Ovary (tissue), 3 donors: ENCODE data around the gene BABAM2.

Experiments used
- EP300 ChIP-seq: sonication (generic); formaldehyde crosslinking; IDR thresholded peaks from one replicate; pipeline ENCODE4 v1.6.1; 2017; ENCODE audit warnings: antibody characterized with exemption
- POLR2A ChIP-seq: fragments of 450-650 bp; IDR thresholded peaks from one replicate; pipeline ENCODE4 v1.6.1; 2017; ENCODE audit warnings: antibody characterized with exemption, mild to moderate bottlenecking, moderate library complexity
- TF ChIP-seq, protein P1 (sequence below), 3 donors: fragments of 450-650 bp in 2 of 3; fragments of 200-600 bp in 1 of 3; IDR thresholded peaks; one replicate each; pipeline versions ENCODE4 v1.5.1 to v1.8.0; 2016 to 2022; ENCODE audit warnings: antibody characterized with exemption in 3 of 3, mild to moderate bottlenecking in 1 of 3
- donor health status: DM: no; HTN: no; CAD: no.

DNA sequence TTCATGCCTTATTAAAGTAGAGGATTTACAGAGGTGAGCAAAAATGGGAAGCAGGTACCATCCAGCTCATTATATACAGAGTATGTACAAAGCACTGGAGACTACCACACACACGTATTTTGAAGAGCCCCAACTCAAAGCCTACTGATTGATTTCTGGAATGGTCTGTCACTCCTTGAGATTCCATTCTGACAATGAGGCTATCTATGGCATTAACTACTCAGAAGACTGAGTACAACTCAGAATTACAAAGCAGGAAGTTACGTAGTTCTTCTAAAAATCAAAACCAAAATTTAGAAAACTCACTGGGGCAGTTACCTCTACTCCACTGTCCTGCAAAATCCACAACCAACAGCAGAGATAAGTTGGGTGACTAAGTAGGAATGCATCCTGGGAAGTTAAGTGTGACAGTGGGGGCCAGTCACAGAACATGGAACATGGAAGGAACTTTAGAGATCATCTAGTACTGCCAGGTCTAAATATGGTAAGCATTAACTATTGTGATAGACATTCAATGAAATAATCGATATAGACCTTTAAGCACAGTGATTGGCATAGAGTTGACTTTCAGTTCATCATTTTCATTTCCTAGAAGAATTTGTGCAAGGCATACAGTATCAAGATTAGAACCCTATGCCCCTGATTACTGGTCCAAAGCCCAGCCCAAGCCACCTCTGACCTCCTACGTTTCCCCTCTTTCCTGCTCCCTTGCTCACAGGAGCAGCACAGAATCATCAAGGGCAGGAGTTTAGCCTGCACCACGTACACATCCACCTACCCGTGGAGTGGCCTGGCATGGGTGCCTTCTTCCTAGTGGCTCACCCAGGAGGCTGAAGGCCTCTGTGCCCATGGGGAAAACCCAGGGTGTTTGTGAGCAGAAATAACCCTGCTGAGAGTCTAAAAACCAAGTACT is 422.0 kb downstream of the BABAM2 start:
- TF ChIP-seq, protein P1, sequence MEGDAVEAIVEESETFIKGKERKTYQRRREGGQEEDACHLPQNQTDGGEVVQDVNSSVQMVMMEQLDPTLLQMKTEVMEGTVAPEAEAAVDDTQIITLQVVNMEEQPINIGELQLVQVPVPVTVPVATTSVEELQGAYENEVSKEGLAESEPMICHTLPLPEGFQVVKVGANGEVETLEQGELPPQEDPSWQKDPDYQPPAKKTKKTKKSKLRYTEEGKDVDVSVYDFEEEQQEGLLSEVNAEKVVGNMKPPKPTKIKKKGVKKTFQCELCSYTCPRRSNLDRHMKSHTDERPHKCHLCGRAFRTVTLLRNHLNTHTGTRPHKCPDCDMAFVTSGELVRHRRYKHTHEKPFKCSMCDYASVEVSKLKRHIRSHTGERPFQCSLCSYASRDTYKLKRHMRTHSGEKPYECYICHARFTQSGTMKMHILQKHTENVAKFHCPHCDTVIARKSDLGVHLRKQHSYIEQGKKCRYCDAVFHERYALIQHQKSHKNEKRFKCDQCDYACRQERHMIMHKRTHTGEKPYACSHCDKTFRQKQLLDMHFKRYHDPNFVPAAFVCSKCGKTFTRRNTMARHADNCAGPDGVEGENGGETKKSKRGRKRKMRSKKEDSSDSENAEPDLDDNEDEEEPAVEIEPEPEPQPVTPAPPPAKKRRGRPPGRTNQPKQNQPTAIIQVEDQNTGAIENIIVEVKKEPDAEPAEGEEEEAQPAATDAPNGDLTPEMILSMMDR (IDR thresholded peaks at IDR 0.05) = no peak
- no peak for TF ChIP-seq EP300
- TF ChIP-seq POLR2A = no peak
